Measurements from ENCODE around the gene CLIC4.

The CLIC4 gene

DNA sequence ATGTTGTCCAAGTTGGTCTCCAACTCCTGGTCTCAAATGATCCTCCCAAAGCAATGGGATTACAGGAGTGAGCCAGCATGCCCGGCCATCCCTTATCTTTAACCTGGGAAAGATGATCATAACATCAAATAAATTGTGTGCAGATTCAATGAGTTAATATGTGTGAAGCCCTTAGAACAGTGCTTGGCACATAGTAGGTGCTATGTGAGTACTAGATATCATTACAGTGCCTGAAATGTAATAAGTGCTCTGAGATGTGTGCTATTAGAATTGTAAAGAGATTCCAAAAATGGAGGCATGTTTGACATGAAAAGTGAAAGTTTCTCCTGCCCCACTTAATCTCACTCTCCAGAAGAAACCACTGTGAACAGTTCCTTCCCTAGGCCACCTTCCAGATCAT, 113.0 kb downstream of the CLIC4 start:
- no peak for DNase-seq (ENCODE audit: low read depth in 2 of 2)

DNA sequence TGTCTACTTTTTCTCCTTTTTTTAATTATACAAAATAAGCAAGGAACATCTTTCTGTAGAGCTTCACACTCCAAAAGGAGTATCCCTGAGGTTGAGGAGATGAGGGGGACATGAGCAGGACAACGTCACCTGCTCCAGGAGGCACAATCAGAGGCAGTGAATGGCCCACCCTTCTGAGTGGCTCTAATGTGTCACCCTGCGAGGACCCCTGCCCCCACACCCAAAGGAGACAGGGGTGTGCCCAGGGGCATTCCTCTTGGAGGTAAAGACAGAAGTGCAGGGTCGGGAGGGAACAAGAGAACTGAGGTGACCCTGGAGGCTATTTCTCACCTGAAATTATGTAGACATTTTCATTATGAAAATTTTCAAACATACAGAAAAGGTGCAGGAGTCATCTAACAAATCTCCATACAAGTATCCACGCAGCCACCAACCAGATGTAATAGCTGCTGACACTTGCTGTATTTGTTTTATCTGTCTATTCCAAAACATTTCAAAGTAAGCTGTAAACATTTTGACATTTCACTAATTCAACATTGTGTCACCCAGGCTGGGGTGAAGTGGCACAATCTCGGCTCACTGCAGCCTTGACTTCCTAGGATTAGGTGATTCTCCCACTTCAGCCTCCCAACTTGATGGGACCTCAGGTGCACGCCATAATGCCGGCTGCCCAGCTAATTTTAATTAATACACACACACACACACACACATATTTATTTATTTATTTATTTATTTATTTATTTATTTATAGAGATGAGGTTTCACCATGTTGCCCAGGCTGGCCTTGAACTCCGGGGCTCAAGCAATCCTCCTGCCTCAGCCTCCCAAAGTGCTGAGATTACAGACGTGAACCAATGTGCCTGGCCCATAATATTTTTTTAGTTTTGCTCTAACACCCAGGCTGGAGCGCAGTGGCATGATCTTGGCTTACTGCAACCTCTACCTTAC, 114.1 kb downstream of the CLIC4 start:
- no peak for DNase-seq (ENCODE audit: low read depth in 2 of 2)

GRCh38 chr1:24860841-24861240, 115.6 kb downstream of the CLIC4 start:
- no peak for DNase-seq (ENCODE audit: low read depth in 2 of 2)

DNA sequence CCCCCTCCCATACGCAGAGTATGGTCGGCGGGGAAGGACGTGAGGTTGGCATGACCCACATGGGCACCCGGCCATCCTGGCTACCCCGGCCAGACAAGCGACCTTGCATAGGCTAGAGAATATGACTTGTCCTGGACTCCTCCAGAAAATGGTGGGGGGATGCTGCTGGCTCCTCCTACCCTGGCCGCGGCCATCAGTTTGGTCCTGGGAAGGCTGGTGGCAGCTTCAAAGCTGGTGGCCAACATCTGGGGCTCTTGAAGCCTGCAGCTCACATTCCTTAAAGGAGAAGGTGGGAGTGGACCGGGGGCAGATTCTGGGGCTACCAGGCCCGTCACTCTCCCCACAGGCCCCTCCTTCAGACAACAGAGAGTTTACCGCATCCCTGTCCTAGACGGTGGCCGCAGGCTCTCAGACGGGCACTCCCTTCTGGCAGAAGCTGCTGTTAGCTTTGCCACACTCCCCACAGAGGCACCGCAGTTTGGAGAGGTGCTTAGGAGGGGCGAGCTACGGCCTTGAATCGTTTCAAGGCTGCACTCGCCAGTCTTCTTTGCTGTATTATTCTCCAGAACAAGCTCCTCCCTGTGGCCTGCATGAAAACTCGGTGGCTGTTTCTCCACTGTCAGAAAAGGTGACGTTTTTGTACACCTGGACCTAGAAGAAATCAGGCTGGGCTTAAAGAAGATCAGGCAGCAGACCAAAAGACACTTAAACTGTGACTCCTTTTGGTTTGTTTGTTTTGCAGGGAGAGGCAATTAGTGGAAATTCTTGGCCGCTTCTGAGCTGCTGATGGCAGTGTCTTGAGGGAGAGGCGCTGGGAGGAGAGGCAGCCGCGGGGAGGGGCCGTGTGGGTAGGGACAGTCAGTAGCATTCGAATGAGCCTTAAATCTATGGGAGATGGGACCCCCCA, 116.8 kb downstream of the CLIC4 start:
- DNase-seq (ENCODE audit: low read depth in 2 of 2): no peak

GRCh38 chr1:24862775-24863483, 117.7 kb downstream of the CLIC4 start:
- DNase-seq (ENCODE audit: low read depth in 2 of 2): no peak

- DNase-seq (ENCODE audit: low read depth in 2 of 2): no peak
Observed at GRCh38 chr1:24864370-24864777, 119.1 kb downstream of the CLIC4 start.

- no peak for DNase-seq (ENCODE audit: low read depth in 2 of 2)
Observed at GRCh38 chr1:24865168-24865567, 119.9 kb downstream of the CLIC4 start.

GRCh38 chr1:24865587-24865986, 120.3 kb downstream of the CLIC4 start:
- DNase-seq (ENCODE audit: low read depth in 2 of 2): no peak

DNA sequence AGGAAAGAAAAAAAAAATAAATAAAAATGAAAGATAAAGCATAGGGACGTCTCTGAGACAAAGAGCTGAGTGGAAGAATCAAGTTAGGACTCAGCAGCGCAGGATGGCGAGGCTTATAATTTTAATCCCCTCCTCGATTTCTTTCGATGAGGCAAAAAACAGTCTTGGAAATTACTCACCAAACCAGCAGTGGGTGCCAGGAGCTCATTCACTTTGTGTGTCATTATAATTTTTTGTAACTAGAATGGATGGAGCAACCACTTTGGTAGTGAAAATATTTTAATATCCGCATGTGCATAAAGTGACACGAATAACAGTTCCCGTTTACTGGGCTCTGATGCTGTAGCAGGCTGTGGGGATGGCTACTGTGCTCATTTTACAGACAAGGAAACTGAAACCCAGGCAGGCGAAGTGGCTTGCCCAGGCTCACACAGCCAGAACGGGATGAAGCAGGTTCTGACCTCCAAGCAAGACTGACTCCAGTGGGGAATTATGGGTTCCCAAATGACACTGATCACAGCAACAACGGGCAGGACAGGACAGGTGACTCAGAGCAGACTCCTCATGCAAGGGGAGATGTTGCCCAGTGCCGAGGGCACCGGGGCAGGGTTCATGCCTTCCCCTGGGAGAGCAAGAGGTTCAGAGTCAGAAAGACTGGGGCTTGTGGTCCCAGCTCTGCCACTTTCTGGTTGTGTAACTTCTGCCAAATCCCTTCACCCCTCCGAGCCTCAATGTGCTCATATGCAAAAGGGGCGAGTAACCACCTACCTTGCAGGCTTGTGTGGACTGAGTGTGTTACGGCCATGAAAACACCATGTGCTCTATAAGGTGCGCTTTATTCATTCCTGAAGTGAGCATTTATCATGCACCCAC, 121.2 kb downstream of the CLIC4 start:
- DNase-seq (ENCODE audit: low read depth in 2 of 2): no peak

GRCh38 chr1:24867084-24867870, 122.0 kb downstream of the CLIC4 start:
- DNase-seq (ENCODE audit: low read depth in 2 of 2): no peak

DNA sequence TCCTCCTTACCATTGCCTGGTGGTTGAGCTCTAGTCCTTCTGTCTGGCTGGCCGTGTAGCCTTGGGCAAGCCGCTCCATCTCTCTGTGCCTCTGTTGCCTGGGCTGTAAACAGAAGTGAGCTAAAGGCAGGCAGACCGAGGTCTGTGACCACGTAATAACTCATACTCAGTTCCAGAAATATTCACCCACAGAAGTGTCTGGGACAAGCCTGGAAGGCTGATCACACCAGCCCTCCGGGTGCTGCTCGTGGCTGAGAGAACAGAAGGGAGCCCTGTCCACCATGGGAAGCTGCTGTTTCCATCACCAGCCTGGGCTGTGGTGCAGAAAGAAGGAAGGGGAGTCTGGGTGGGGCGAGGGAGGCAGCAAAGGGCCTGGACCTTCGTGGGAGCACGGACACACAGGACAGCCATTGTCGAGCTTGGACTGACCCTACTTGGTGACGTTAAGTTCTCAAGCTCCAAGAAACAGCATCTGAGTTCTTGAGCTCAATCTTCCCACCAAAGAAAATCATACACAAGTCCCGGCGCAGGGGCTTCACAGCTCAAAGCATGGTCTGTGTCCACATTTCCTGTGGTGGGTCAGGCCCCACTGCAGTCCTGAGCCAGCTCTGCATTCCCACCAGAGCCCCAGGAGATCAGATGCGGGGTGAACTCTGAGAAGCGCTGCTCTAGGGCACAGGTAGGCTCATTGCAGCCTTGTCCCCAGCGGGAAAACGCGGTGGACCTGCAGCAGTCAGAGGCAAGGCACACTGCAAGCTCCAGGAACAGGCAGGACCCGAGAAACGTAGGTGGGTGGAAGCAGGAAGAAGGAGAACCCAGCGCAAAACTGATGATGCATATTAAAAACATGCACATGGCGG, 123.0 kb downstream of the CLIC4 start:
- DNase-seq (ENCODE audit: low read depth in 2 of 2): no peak

- no peak for DNase-seq (ENCODE audit: low read depth in 2 of 2)
Observed at GRCh38 chr1:24870551-24871195, 125.4 kb downstream of the CLIC4 start.

DNA sequence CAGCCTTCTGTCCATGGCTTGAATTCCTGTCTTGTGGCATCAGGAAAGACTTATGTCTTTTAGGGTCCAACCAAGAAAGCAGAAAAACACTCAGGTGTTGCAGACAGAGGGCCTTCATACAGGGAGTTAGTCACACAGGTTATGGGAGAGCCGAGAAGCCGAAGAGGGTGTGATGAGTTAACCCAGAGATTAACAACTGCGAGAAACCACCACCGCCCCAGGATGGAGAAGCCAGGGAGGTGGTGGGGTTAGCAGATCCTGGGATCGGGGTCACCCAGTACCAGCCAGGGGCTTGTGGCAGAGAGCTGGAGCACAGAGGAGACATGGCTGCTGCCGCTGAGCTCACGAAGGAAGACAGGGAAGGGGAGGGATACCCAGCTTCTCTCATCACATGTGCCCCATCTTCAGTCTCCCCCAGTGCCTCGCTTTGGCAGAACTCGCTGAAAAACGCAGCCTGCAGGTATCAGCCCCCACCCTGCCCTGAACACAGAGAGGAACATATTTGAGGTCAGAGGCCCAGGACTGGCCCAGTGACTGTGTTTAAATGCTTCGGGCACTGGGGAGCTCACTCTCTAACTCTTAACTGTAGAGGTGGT, 126.2 kb downstream of the CLIC4 start:
- DNase-seq (ENCODE audit: low read depth in 2 of 2): no peak

DNA sequence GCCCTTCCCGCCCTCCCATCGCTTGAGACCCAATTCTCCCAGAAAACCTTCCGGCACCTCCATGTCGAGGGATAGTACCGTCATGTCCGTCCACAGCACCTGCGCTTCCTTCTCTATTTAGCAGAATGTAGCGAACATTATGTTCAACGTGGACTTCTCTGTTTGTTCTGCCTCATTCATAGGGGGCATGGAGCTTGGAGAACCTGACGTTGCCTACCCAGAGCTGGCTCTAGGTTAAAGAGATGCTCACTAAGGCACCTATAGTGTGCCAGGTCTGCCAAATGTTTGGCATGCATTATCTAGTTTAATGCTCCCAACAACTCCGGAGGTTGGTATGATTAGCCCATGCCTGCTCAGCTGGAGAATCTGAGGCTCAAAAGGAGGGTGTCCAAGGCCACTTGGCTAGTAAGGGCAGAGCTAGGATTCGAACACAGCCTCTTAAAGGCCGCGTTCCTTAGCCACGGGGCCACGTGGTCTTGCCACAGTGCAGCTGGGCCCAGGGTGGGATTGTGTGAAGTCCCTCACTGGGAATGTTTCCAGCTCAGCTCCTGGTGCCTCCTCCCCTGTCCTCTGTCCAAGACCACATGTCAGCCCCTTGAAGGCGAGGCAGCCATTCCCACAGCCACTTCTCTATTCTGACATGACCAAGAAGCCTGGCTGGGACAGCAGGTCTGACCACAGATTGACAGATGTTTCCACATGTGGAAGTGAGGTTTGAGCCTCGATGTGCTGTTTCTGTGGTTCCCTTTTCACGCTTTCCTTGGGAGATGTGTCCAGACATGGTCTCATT, 127.0 kb downstream of the CLIC4 start:
- no peak for DNase-seq (ENCODE audit: low read depth in 2 of 2)

- DNase-seq (ENCODE audit: low read depth in 2 of 2): no peak
Observed at GRCh38 chr1:24873148-24873547, 127.9 kb downstream of the CLIC4 start.

GRCh38 chr1:24874056-24874455, 128.8 kb downstream of the CLIC4 start:
- DNase-seq (ENCODE audit: low read depth in 2 of 2): no peak

- DNase-seq (ENCODE audit: low read depth in 2 of 2): no peak
Observed at GRCh38 chr1:24874611-24875234, 129.5 kb downstream of the CLIC4 start.

Measured in stimulated activated CD8-positive, alpha-beta memory T cell treated with anti-CD3 and anti-CD28 coated beads, Interleukin-2, amount 100 ng/mL, for 1 hour (primary cell).